Loucy (cell line): ENCODE data around the gene PCBP3.

Source experiments
- EZH2phosphoT487 ChIP-seq: fragments of 200-600 bp; IDR thresholded peaks from 2 replicates; pipeline ENCODE4 v1.6.1; 2018; ENCODE audit warnings: antibody characterized with exemption, mild to moderate bottlenecking, moderate library complexity, borderline replicate concordance
- TF ChIP-seq, protein P1 (sequence below): fragments of 200-600 bp; sonication (generic); conservative IDR thresholded peaks from 2 replicates; pipeline ENCODE4 v1.5.1; 2014; ENCODE audit warnings: mild to moderate bottlenecking, antibody characterized with exemption, low read length

DNA sequence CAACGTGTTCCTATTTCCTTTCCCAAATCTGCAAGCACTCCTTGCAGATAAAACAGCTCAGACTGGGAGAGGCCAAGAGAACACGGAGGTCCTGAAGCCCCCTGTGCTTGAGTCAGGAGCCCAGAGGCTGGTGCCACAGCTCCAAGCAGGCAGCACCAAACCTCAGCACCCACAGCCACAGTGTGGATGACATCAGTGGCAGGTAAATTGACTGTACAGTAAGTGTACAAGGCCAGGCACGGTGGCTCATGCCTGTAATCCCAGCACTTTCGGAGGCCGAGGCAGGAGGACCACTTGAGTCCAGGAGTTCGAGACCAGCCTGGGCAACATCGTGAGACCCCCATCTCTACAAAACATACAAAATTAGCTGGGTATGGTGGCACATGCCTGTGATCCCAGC is 336.1 kb downstream of the PCBP3 start:
- TF ChIP-seq, protein P1, sequence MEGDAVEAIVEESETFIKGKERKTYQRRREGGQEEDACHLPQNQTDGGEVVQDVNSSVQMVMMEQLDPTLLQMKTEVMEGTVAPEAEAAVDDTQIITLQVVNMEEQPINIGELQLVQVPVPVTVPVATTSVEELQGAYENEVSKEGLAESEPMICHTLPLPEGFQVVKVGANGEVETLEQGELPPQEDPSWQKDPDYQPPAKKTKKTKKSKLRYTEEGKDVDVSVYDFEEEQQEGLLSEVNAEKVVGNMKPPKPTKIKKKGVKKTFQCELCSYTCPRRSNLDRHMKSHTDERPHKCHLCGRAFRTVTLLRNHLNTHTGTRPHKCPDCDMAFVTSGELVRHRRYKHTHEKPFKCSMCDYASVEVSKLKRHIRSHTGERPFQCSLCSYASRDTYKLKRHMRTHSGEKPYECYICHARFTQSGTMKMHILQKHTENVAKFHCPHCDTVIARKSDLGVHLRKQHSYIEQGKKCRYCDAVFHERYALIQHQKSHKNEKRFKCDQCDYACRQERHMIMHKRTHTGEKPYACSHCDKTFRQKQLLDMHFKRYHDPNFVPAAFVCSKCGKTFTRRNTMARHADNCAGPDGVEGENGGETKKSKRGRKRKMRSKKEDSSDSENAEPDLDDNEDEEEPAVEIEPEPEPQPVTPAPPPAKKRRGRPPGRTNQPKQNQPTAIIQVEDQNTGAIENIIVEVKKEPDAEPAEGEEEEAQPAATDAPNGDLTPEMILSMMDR: no peak
- TF ChIP-seq EZH2phosphoT487: no peak
